ENCODE results near the gene ASB18. TPM values are rescaled to one million over a fixed set of nuclear protein-coding genes. Genes with fewer than 3 reads are reported as not detected.

The ASB18 gene
- total RNA-seq, 1 donor from 2014 or later: not detected

GRCh38 chr2:236240228-236240990 is 23.8 kb downstream of the ASB18 start:
- peak; percentile 21 for DNase-seq (ENCODE audit: low spot score)
- no peak overlapping the region for H3K9ac ChIP-seq
- H3K4me2 ChIP-seq: no peak overlapping the region
- no peaks in the 10 kb centered on the region for H4K20me1 ChIP-seq (ENCODE audit: low read depth)
- Mint-ChIP-seq H3K4me1 (peaks cover 20% of the 10 kb centered on the region), H3K36me3 (no peaks in the 10 kb centered on the region), H3K27me3 (ENCODE audit: insufficient read depth, low read depth) (peaks cover 22% of the 10 kb centered on the region), H3K9me3 (peaks cover 5% of the 10 kb centered on the region), H3K27ac (no peak overlapping the region), H3K4me3 (no peak overlapping the region)
- H3K4me1 ChIP-seq: peaks cover 9% of the 10 kb centered on the region
- no peaks in the 10 kb centered on the region for H3K9me3 ChIP-seq (ENCODE audit: low read depth)
- no peak for TF ChIP-seq CTCF (IDR thresholded peaks at IDR 0.05)
- TF ChIP-seq EZH2 (IDR thresholded peaks at IDR 0.05): no peak
- TF ChIP-seq EZH2phosphoT487 (IDR thresholded peaks at IDR 0.05): no peak
- no peak overlapping the region for H3K4me3 ChIP-seq
- no peaks in the 10 kb centered on the region for H3K79me2 ChIP-seq (ENCODE audit: low read depth)
- peaks cover 13% of the 10 kb centered on the region for H3F3A ChIP-seq (ENCODE audit: low read depth)
- no peaks in the 10 kb centered on the region for H3K36me3 ChIP-seq
- no peak overlapping the region for H2AFZ ChIP-seq (replicated peaks)
- peaks cover 44% of the 10 kb centered on the region for H3K27me3 ChIP-seq
- H3K27ac ChIP-seq: no peak overlapping the region

DNA sequence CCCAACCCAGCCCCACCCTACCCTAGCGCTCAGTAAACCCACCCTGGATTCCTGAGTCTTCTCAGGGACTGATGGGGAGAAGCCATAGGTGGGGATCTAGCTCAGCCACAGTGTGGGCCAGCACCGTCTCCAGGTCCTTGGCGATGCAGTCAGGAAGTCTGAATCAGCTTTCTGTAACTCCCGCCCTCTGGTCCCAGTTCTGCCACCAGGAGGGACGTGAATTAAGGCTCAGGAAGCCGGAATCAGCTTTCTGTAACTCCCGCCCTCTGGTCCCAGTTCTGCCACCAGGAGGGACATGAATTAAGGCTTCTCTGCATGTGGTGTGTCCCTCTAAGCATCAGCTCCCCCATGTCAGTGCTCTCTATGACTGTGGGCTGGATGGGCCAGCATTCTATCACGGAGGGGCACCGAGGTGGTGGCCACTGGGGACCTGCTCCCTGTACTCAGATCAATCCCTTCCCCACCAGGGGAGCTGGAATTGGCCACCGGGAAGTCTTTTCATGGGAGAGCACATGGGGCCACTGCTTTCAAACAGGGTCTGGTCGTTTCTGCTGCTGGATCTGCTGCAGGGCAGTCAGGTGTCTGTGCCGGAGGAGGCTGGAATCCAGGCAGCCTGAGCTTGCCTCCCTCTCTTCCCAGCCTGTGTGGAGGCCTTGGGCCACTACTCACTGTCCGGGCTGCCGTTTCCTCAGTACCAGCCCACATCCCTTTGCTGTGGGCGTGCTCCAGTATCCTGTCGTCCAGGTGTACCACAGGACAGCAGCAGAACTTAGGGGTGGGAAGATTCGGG is 24.7 kb downstream of the ASB18 start:
- Histone ChIP-seq H3K79me2 (ENCODE audit: low read depth) (no peaks in the 10 kb centered on the region), H3K27ac (no peak overlapping the region), H3K4me2 (no peak overlapping the region), H4K20me1 (ENCODE audit: low read depth) (no peaks in the 10 kb centered on the region), H3K27me3 (peaks cover 53% of the 10 kb centered on the region), H3K9me3 (ENCODE audit: low read depth) (no peaks in the 10 kb centered on the region), H2AFZ (replicated peaks) (no peak overlapping the region), H3K4me3 (no peak overlapping the region), H3K4me1 (peaks cover 9% of the 10 kb centered on the region), H3K9ac (no peak overlapping the region), H3F3A (ENCODE audit: low read depth) (peaks cover 13% of the 10 kb centered on the region), H3K36me3 (no peaks in the 10 kb centered on the region)
- no peak overlapping the region for H3K27ac Mint-ChIP-seq
- peaks cover 7% of the 10 kb centered on the region for H3K9me3 Mint-ChIP-seq
- H3K36me3 Mint-ChIP-seq: peaks cover 3% of the 10 kb centered on the region
- no peak overlapping the region for H3K4me3 Mint-ChIP-seq
- DNase-seq (ENCODE audit: low spot score): no peak
- peaks cover 22% of the 10 kb centered on the region for H3K27me3 Mint-ChIP-seq (ENCODE audit: insufficient read depth, low read depth)
- H3K4me1 Mint-ChIP-seq: peaks cover 20% of the 10 kb centered on the region
- TF ChIP-seq CTCF (IDR thresholded peaks at IDR 0.05): no peak

GRCh38 chr2:236238751-236239150 is 25.5 kb downstream of the ASB18 start:
- Mint-ChIP-seq H3K36me3 (peaks cover 5% of the 10 kb centered on the region), H3K4me1 (peaks cover 20% of the 10 kb centered on the region), H3K4me3 (peak overlapping the region; percentile 53), H3K9me3 (peaks cover 13% of the 10 kb centered on the region), H3K27me3 (ENCODE audit: insufficient read depth, low read depth) (peaks cover 22% of the 10 kb centered on the region), H3K27ac (no peak overlapping the region)
- Histone ChIP-seq H3K36me3 (no peaks in the 10 kb centered on the region), H3K27ac (no peak overlapping the region), H3K79me2 (ENCODE audit: low read depth) (no peaks in the 10 kb centered on the region), H4K20me1 (ENCODE audit: low read depth) (no peaks in the 10 kb centered on the region), H3F3A (ENCODE audit: low read depth) (peaks cover 13% of the 10 kb centered on the region), H3K9ac (no peak overlapping the region), H3K4me1 (peaks cover 9% of the 10 kb centered on the region), H3K27me3 (peaks cover 60% of the 10 kb centered on the region), H3K4me3 (no peak overlapping the region), H3K4me2 (no peak overlapping the region), H2AFZ (replicated peaks) (no peak overlapping the region), H3K9me3 (ENCODE audit: low read depth) (no peaks in the 10 kb centered on the region)
- TF ChIP-seq EZH2 (IDR thresholded peaks at IDR 0.05): no peak
- no peak for TF ChIP-seq EZH2phosphoT487 (IDR thresholded peaks at IDR 0.05)
- no peak for TF ChIP-seq CTCF (IDR thresholded peaks at IDR 0.05)
- peak; percentile 31 for DNase-seq (ENCODE audit: low spot score)

Data from neural progenitor cell (in vitro differentiated cells).